GM20000 (cell line): ENCODE data around the gene RTRAF.

ENCODE experiments used
- DNase-seq: peaks from one replicate; pipeline ENCODE4 v3.0.0; 2012; ENCODE audit warnings: low spot score
- CTCF ChIP-seq: IDR thresholded peaks from 2 replicates; pipeline ENCODE4 v1.5.1; 2012; ENCODE audit warnings: mild to moderate bottlenecking, control low read depth; ENCODE audit errors: extremely low read depth, missing control alignments

Gene RTRAF

DNA sequence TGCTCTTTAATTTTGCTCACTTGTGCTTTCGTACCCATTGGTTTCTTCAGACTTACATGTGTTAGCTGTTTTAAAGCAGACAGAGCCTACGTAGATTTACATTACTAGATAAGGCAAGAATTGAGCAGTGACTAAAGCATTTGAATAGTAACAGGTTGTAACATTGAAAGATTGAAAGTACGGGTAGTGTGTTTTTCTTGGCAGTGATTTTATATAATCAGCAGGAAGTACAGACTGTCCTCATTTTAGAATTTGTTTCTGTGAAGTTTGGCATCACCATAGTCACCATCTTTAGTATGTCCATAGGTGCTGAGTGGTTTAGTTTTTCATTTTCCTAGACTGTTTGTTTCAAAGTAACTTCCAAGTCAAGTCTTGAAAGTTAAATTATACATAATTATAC, 14.0 kb downstream of the RTRAF start:
- TF ChIP-seq CTCF = no peak
- no peak for DNase-seq

DNA sequence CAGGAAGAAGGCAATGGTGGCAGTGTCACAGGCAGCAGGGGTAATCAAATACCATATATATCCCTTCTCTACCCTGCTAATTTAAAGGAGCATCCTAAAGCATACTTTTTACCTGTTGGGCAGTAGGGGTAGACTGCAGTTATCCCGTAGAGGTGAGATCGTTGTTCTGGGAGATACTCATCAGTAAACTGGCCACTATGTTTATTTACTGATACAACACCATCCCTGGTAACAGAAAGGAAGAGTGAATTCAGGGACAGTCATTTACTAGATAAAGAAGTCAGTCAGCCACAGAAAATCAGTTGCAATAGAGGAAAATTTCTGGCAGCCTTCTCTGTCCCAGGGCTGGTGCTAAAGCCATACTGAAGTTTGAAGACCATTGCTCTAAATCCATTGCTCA, 16.3 kb downstream of the RTRAF start:
- no peak for DNase-seq
- no peak for TF ChIP-seq CTCF

DNA sequence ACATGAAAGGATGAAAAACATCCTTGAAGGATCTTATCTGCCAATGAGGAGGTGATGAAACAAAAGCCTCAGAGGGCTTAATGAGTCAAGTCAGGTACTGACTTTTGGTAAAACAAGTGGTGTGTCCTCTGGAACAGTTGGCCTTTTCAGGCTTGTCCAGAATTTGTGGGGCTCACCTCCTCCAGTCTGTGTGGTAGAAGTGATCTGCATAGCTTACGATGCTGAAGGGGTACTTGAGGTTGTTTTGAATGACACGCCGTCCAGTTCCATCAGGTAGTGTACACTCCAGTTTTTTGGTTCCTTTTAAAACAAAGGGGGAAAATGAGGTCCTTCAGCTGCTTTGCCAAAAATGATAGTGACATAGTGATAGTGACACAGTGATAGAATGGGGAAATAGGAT, 17.0 kb downstream of the RTRAF start:
- no peak for TF ChIP-seq CTCF
- DNase-seq = no peak

GRCh38 chr14:52007211-52007610, 17.9 kb downstream of the RTRAF start:
- DNase-seq = no peak

DNA sequence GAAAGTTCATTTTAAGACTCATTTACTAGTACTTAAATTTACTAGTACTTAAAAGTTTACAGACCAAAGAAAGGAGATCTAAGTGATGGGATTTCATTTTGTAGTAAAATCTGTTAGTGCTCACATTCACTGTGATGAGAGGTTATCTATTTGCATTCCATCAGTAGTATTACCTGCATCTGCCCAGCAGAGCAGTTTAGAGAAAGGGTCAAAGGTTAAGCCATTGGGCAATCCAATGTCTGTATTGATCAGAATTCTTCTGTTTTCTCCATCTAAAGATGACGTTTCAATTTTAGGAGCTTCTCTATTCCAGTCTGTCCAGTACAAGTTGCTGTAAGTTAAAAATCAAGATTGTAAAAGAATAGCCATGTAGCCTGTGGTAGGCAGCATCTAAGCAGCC, 18.3 kb downstream of the RTRAF start:
- no peak for DNase-seq
- TF ChIP-seq CTCF = no peak

More at GRCh38 chr14:52007211-52007610, 17.9 kb downstream of the RTRAF start:
- TF ChIP-seq CTCF = no peak

- DNase-seq = no peak
- TF ChIP-seq CTCF = no peak
Measured at GRCh38 chr14:52008136-52008535, 18.8 kb downstream of the RTRAF start.

- no peak for TF ChIP-seq CTCF
- DNase-seq = no peak
Measured at GRCh38 chr14:52010173-52010693, 20.9 kb downstream of the RTRAF start.

GRCh38 chr14:52011523-52011922, 22.2 kb downstream of the RTRAF start:
- no peak for TF ChIP-seq CTCF
- no peak for DNase-seq
